H1 (cell line): ENCODE results near the gene FBXO38. TPM values are rescaled to one million over a fixed set of nuclear protein-coding genes. Genes with fewer than 3 reads are reported as not detected.

ENCODE experiments used
- CTCF ChIA-PET: fragments of 300-600 bp; sonication (Branson Sonifier 250); formaldehyde crosslinking; loops from one replicate; lab custom pipeline; 2021; ENCODE audit not compliant: partially characterized antibody; lab: Charles Lee
- POLR2A ChIA-PET: fragments of 300-600 bp; sonication (Branson Sonifier 250); formaldehyde crosslinking; loops from one replicate; lab custom pipeline; 2021; ENCODE audit warnings: inconsistent platforms; ENCODE audit not compliant: partially characterized antibody; lab: Charles Lee
- DNase-seq, 2 experiments: peaks; one replicate each; pipeline versions ENCODE4 v3.0.0 to v3.0.0-alpha.2; 2010 to 2022; ENCODE audit warnings: low spot score in 2 of 2, low read depth in 1 of 2, mixed read lengths in 1 of 2
- FAIRE-seq: peaks from 2 replicates; lab custom pipeline; 2011; peaks lifted over from hg19 to GRCh38; lab: Jason Lieb, UNC
- H2AFZ ChIP-seq: 2 replicates; pipeline ENCODE4 v1.8.1; 2012; ENCODE audit warnings: low read length, inconsistent platforms
- H2AK5ac ChIP-seq: 2 replicates; pipeline ENCODE4 v1.6.1; 2013; ENCODE audit warnings: low read depth, low read length
- H2BK120ac ChIP-seq: replicated peaks from 2 replicates; pipeline ENCODE3; 2013; ENCODE audit warnings: low read depth, low read length, inconsistent platforms
- H2BK12ac ChIP-seq: 2 replicates; pipeline ENCODE4 v1.6.1; 2013; ENCODE audit warnings: low read depth, low read length
- H2BK15ac ChIP-seq: 2 replicates; pipeline ENCODE4 v1.6.1; 2013; ENCODE audit warnings: low read length
- H2BK20ac ChIP-seq: 2 replicates; pipeline ENCODE4 v1.6.1; 2013; ENCODE audit warnings: low read length
- H2BK5ac ChIP-seq: 2 replicates; pipeline ENCODE4 v1.6.1; 2013; ENCODE audit warnings: low read depth, low read length
- H3K14ac ChIP-seq: 2 replicates; pipeline ENCODE4 v1.6.1; 2013; ENCODE audit warnings: inconsistent platforms; ENCODE audit not compliant: insufficient read length
- H3K18ac ChIP-seq: 2 replicates; pipeline ENCODE4 v1.6.1; 2013; ENCODE audit warnings: low read length; ENCODE audit errors: extremely low read depth
- H3K23ac ChIP-seq: 2 replicates; pipeline ENCODE4 v1.6.1; 2013; ENCODE audit warnings: inconsistent platforms; ENCODE audit not compliant: insufficient read length
- H3K23me2 ChIP-seq: 2 replicates; pipeline ENCODE4 v1.6.1; 2013; ENCODE audit warnings: low read depth, low read length
- H3K27ac ChIP-seq: 2 replicates; pipeline ENCODE4 v1.6.1; 2011; ENCODE audit warnings: low read depth, low read length, inconsistent platforms
- H3K27me3 ChIP-seq, 4 experiments: replicated peaks in 1 of 4; 1 replicate in 1 of 4; 2 replicates in 3 of 4; pipeline versions ENCODE4 v1.6.1 to v1.8.1; 2011 to 2013; ENCODE audit warnings: low read length in 3 of 4, mild to moderate bottlenecking in 3 of 4, inconsistent platforms in 2 of 4, mixed read lengths in 2 of 4, moderate library complexity in 1 of 4; ENCODE audit not compliant: control insufficient read depth in 3 of 4, insufficient read depth in 3 of 4; ENCODE audit errors: extremely low read depth in 1 of 4
- H3K36me3 ChIP-seq, 4 experiments: 2 replicates each; pipeline versions ENCODE4 v1.6.1 to v1.8.1; 2011 to 2013; ENCODE audit warnings: mild to moderate bottlenecking in 4 of 4, low read length in 3 of 4, moderate library complexity in 2 of 4, control low read depth in 1 of 4, inconsistent platforms in 1 of 4; ENCODE audit not compliant: insufficient read depth in 4 of 4, control insufficient read depth in 2 of 4
- H3K4ac ChIP-seq: replicated peaks from 2 replicates; pipeline ENCODE3; 2013; ENCODE audit warnings: low read length, low read depth, mixed read lengths, inconsistent platforms; ENCODE audit not compliant: insufficient read length
- H3K4me1 ChIP-seq, 4 experiments: replicated peaks in 1 of 4; 1 replicate in 1 of 4; 2 replicates in 3 of 4; pipeline versions ENCODE4 v1.6.1 to v1.8.1; 2011 to 2013; ENCODE audit warnings: low read length in 3 of 4, inconsistent platforms in 2 of 4, mixed read lengths in 1 of 4; ENCODE audit not compliant: insufficient read depth in 4 of 4, control insufficient read depth in 3 of 4
- H3K4me2 ChIP-seq, 2 experiments: 2 replicates each; pipeline versions ENCODE4 v1.6.1 to v1.8.1; 2011 to 2013; ENCODE audit warnings: low read depth in 2 of 2, low read length in 2 of 2, control low read depth in 1 of 2, inconsistent platforms in 1 of 2, mild to moderate bottlenecking in 1 of 2; ENCODE audit not compliant: insufficient read depth in 1 of 2
- H3K4me3 ChIP-seq, 4 experiments: fragments of 200-600, 300-600 bp in 1 of 4; sonication (generic), shearing (Covaris generic), sonication (Bioruptor Twin) in 1 of 4; 2 replicates each; pipeline versions ENCODE4 v1.5.1 to v1.8.1; 2011 to 2016; ENCODE audit warnings: low read length in 4 of 4, low read depth in 3 of 4, control low read depth in 2 of 4, inconsistent platforms in 2 of 4, mild to moderate bottlenecking in 2 of 4, mixed read lengths in 1 of 4, moderate library complexity in 1 of 4; ENCODE audit not compliant: insufficient read depth in 2 of 4; ENCODE audit errors: extremely low read depth in 1 of 4
- H3K56ac ChIP-seq: replicated peaks from 2 replicates; pipeline ENCODE3; 2013; ENCODE audit warnings: low read depth, mild to moderate bottlenecking, mixed read lengths, low read length, inconsistent platforms; ENCODE audit not compliant: insufficient read length
- H3K79me1 ChIP-seq: 2 replicates; pipeline ENCODE4 v1.6.1; 2013; ENCODE audit warnings: low read depth, low read length, control low read depth
- H3K79me2 ChIP-seq, 2 experiments: 2 replicates each; pipeline versions ENCODE4 v1.6.1 to v1.8.1; 2012 to 2013; ENCODE audit warnings: low read length in 2 of 2, mild to moderate bottlenecking in 2 of 2, inconsistent platforms in 1 of 2; ENCODE audit not compliant: insufficient read depth in 2 of 2, control insufficient read depth in 1 of 2
- H3K9ac ChIP-seq, 4 experiments: replicated peaks in 1 of 4; 1 replicate in 1 of 4; 2 replicates in 3 of 4; pipeline versions ENCODE4 v1.6.1 to v1.8.1; 2011 to 2013; ENCODE audit warnings: low read depth in 3 of 4, low read length in 3 of 4, control low read depth in 2 of 4, mild to moderate bottlenecking in 2 of 4, moderate library complexity in 2 of 4, inconsistent platforms in 1 of 4; ENCODE audit errors: extremely low read depth in 1 of 4
- H3K9me3 ChIP-seq, 2 experiments: 2 replicates each; pipeline versions ENCODE4 v1.6.1 to v1.8.1; 2012 to 2013; ENCODE audit warnings: mild to moderate bottlenecking in 2 of 2, moderate library complexity in 2 of 2, control low read depth in 1 of 2, inconsistent platforms in 1 of 2, low read depth in 1 of 2, low read length in 1 of 2, mixed read lengths in 1 of 2; ENCODE audit not compliant: insufficient read depth in 2 of 2
- H4K20me1 ChIP-seq, 2 experiments: replicated peaks in 1 of 2; 2 replicates each; pipeline versions ENCODE3 to v1.8.1; 2011 to 2013; ENCODE audit warnings: inconsistent platforms in 2 of 2, low read length in 2 of 2, mild to moderate bottlenecking in 1 of 2; ENCODE audit not compliant: insufficient read depth in 2 of 2, control insufficient read depth in 1 of 2
- H4K5ac ChIP-seq: 2 replicates; pipeline ENCODE4 v1.6.1; 2013; ENCODE audit warnings: low read length, low read depth, mixed read lengths, inconsistent platforms; ENCODE audit not compliant: insufficient read length
- H4K8ac ChIP-seq: 2 replicates; pipeline ENCODE4 v1.8.0; 2013; ENCODE audit warnings: mild to moderate bottlenecking, moderate library complexity, low read length, inconsistent platforms; ENCODE audit not compliant: insufficient read depth; ENCODE audit errors: extremely low read depth
- H4K91ac ChIP-seq: replicated peaks from 2 replicates; pipeline ENCODE3; 2013; ENCODE audit warnings: low read length, mixed read lengths, inconsistent platforms; ENCODE audit not compliant: insufficient read length
- CREB1 ChIP-seq: IDR thresholded peaks from 2 replicates; pipeline ENCODE4 v1.6.1; 2012; ENCODE audit warnings: inconsistent platforms
- GABPA ChIP-seq: IDR thresholded peaks from 2 replicates; pipeline ENCODE4 v1.6.1; 2011; ENCODE audit warnings: mild to moderate bottlenecking, low read length, moderate library complexity, borderline replicate concordance; ENCODE audit not compliant: insufficient read depth
- GTF2F1 ChIP-seq: IDR thresholded peaks from 2 replicates; pipeline ENCODE4 v1.6.1; 2012; ENCODE audit warnings: low read depth, low read length, improper control_type of control experiment, borderline replicate concordance
- JUND ChIP-seq: IDR thresholded peaks from 2 replicates; pipeline ENCODE4 v1.6.1; 2011; ENCODE audit warnings: mild to moderate bottlenecking, improper control_type of control experiment, low read length
- NANOG ChIP-seq: IDR thresholded peaks from 2 replicates; pipeline ENCODE4 v1.6.1; 2011; ENCODE audit warnings: low read length, low read depth, mild to moderate bottlenecking, inconsistent platforms; ENCODE audit not compliant: insufficient read depth, poor library complexity, severe bottlenecking
- RXRA ChIP-seq: IDR thresholded peaks from 2 replicates; pipeline ENCODE4 v1.6.1; 2011; ENCODE audit warnings: low read depth, mild to moderate bottlenecking, low read length, moderate library complexity; ENCODE audit not compliant: insufficient read depth
- SP2 ChIP-seq: IDR thresholded peaks from 2 replicates; pipeline ENCODE4 v1.6.1; 2012; ENCODE audit warnings: mild to moderate bottlenecking, low read length, inconsistent platforms
- SP4 ChIP-seq: IDR thresholded peaks from 2 replicates; pipeline ENCODE4 v1.6.1; 2012; ENCODE audit warnings: low read length, inconsistent platforms
- TAF7 ChIP-seq: optimal IDR thresholded peaks from 2 replicates; pipeline ENCODE3; 2011; ENCODE audit warnings: low read depth, mild to moderate bottlenecking, inconsistent platforms, low read length, moderate library complexity, borderline replicate concordance
- TCF12 ChIP-seq: IDR thresholded peaks from 2 replicates; pipeline ENCODE4 v1.6.1; 2011; ENCODE audit warnings: low read depth, mild to moderate bottlenecking, low read length
- WGBS, 2 experiments: shearing (Covaris generic) in 1 of 2; methylation state at CpG; one replicate each; pipeline versions ENCODE4 v1.1.6 to v1.1.7; 2013 to 2015; ENCODE audit warnings: low lambda C conversion rate in 2 of 2, mixed read lengths in 2 of 2, inconsistent platforms in 1 of 2, low coverage in 1 of 2, missing lambda C conversion rate in 1 of 2; ENCODE audit not compliant: insufficient replicate concordance in 2 of 2, insufficient coverage in 1 of 2, insufficient read length in 1 of 2; ENCODE audit errors: extremely low coverage in 1 of 2, missing lambda C conversion rate in 1 of 2; 5-methylcytosine and 5-hydroxymethylcytosine counted together
- polyA plus RNA-seq, 7 experiments: library from polyadenylated mRNA; depleted of rRNA in 3 of 7; stranded (reverse) in 5 of 7; unstranded in 2 of 7; fragments of >200 nt in 5 of 7; fragments of 200-250 nt in 2 of 7; gene quantifications; 1 replicate in 5 of 7; 2 replicates in 1 of 7; 4 replicates in 1 of 7; pipeline versions ENCODE4 v1.2.1 to v1.2.3, GENCODE V29; 2011 to 2013; ENCODE audit warnings: missing spikeins in 2 of 7, mixed read lengths in 2 of 7
- total RNA-seq: library from RNA; stranded (reverse); fragmentation: NEBNext Ultra II Directional; extraction: Animal tissue kit (Norgen Biotek cat#: 25700); gene quantifications from 2 replicates; pipeline ENCODE4 v1.2.1, GENCODE V29; 2021
- TF ChIP-seq, protein P1 (sequence below): IDR thresholded peaks from 2 replicates; pipeline ENCODE4 v1.6.1; 2011; ENCODE audit warnings: low read depth, mild to moderate bottlenecking, low read length; ENCODE audit not compliant: insufficient read depth

Gene FBXO38
- total and polyA plus RNA-seq, 2 of the 8 experiments (the other 6 are each of a cell fraction or from before 2014, with no cell fraction given) = 9.1 to 34.3 TPM

- POLR2A ChIA-PET = interaction anchor here (1.5 kb wide), 1 partner anchor 11 kb away, joined by 3 read pairs; no protein-coding TSS in a partner anchor
- Histone ChIP-seq H3K27me3 (no peaks in the 10 kb centered on the region), H3K27ac (no peak overlapping the region), H2BK12ac (no peak overlapping the region), H2AK5ac (no peak overlapping the region), H4K5ac (no peak overlapping the region), H3K9me3 (no peaks in the 10 kb centered on the region), H2AFZ (no peak overlapping the region), H3K56ac (no peak overlapping the region), H3K23me2 (no peaks in the 10 kb centered on the region), H3K18ac (no peak overlapping the region), H4K8ac (no peak overlapping the region), H2BK5ac (no peak overlapping the region), H3K23ac (no peak overlapping the region), H3K4me1 (no peaks in the 10 kb centered on the region), H3K4ac (no peak overlapping the region), H4K91ac (no peak overlapping the region), H3K14ac (no peak overlapping the region), H2BK15ac (no peak overlapping the region), H3K79me1 (no peaks in the 10 kb centered on the region), H3K9ac (no peak overlapping the region), H4K20me1 (no peaks in the 10 kb centered on the region), H3K4me3 (no peak overlapping the region), H2BK20ac (no peak overlapping the region), H3K36me3 (peaks cover 3 to 83% (median 46%) of the 10 kb centered on the region in 4 experiments; a peak in 7 of 8 replicates), H3K79me2 (no peaks in the 10 kb centered on the region), H3K4me2 (no peak overlapping the region), H2BK120ac (no peak overlapping the region)
- CTCF ChIA-PET = interaction anchor here (0.9 to 1.1 kb wide), 4 partner anchors 8 to 319 kb away, joined by 3 read pairs; no protein-coding TSS in a partner anchor
- WGBS, 2 experiments = 94% methylated on average over 2 of the region's 2 CpGs; no CpG with 5 or more reads in 1 of the 2 experiments
- FAIRE-seq = no peak
- no peak for DNase-seq
- no peak for TF ChIP-seq RXRA
- no peak for TF ChIP-seq SP4
- no peak for TF ChIP-seq SP2
- TF ChIP-seq JUND = no peak
- TF ChIP-seq GABPA = no peak
- TF ChIP-seq, protein P1, sequence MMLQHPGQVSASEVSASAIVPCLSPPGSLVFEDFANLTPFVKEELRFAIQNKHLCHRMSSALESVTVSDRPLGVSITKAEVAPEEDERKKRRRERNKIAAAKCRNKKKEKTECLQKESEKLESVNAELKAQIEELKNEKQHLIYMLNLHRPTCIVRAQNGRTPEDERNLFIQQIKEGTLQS = no peak
- TF ChIP-seq NANOG = no peak
- TF ChIP-seq TCF12 = no peak
- TF ChIP-seq TAF7 = no peak
- no peak for TF ChIP-seq CREB1
- TF ChIP-seq GTF2F1 = no peak
Measured at GRCh38 chr5:148412124-148412523, 28.4 kb downstream of the FBXO38 start.
